ENCODE data around the gene KIAA0513.

KIAA0513 gene

DNA sequence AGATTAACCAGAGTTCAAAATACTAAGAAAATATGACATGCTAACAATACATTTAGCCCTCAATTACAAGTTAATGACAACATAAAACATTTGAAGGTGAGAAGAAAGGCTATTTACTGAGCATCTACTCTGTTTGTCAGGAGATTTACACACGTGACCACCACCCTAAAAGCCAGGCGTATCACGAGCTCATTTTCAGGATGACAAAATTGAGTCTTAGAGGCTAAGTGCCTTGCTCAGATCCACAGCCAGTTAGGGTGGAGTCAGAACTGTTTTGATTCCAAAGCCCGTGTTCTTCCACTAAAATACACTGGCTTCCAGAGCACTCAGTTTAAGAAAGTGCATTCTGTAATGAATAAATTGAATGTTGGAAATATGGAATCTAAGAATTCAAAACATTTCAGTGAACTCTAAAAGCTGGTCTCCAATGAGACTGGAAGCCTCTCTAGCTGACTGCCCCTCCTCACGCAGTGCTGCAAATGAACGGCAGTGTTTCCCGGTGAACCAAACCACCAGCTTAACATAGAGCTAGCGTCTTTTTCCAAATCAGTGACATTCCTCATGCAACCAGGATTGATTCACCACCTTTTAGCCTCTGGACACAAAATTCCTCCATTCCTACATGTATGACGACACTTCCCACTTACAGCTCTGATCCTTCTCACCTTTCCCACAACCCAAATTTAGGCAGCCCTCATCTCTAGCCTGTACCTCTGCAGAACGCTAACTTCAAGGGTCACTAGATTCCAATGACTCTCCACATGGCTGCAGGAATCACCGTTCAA is 22.1 kb upstream of the KIAA0513 start:
- peak; percentile 63 for DNase-seq

DNA sequence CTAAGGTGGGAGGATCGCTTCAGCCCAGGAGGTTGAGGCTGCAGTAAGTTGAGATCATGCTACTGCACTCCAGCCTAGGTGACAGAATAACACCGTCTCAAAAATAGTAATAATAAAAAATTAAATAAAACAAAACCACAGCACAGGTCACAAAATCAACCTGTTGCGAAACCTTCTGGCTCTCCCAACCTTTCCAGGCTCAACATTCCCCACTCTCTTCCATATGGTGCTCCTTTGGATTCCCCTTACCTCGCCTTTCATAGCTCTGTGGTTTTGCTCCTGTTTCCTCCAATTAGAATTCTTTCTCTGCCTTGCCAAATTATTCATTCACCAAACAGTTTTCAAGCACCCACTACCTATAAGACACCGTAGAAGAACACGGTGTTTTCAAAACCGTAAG is 21.0 kb upstream of the KIAA0513 start:
- peak; percentile 74 for DNase-seq

DNA sequence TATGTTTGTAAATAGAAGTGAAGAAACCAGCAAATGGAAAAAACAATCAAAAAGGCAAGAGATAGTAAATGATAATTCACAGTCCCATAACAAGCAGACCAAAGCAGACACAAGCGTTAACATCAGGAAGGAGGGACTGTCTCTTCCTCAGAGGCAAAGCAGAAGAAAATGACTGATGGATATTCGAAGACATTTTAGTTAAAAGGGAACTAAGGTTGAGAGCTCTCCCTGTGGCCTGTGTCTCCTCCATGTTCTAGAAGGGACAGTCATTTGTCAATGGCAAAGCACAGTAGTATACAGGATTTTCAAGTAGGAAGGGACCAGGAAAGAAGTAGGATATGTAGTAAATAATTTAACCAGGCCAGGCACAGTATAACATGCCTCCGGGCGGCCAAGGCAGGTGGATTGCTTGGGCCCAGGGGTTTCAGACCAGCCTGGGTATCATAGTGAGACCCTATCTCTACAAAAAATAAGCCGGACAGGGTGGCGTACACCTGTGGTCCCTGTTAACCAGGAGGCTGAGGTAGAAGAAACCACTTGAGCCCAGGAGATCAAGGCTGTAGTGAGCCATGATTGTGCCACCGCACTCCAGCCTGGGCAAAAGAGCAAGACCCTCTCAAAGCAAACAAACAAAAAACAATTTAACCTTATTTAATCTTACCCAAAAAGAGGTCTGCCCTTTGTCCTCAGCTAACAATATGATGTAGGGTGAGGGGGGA is 19.9 kb upstream of the KIAA0513 start:
- DNase-seq = no peak

DNA sequence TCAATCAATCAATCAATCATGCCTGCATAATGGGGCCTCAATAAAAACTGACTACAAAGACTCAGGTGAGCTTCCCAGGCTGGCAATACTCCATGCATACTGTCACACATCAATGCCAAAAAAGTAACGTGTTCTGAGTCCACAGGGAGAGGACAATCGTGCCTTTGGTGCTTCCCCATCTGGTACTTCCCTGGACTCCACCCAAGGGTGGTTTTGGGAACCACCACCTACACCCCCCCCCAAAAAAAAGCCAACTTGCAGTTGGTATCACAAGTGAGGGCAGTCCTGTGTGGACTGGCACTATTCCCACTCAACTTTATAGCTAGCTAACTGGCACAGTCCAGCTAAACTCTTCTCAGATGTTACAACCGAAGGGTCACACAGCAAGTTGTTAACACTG is 19.3 kb upstream of the KIAA0513 start:
- DNase-seq = no peak

DNA sequence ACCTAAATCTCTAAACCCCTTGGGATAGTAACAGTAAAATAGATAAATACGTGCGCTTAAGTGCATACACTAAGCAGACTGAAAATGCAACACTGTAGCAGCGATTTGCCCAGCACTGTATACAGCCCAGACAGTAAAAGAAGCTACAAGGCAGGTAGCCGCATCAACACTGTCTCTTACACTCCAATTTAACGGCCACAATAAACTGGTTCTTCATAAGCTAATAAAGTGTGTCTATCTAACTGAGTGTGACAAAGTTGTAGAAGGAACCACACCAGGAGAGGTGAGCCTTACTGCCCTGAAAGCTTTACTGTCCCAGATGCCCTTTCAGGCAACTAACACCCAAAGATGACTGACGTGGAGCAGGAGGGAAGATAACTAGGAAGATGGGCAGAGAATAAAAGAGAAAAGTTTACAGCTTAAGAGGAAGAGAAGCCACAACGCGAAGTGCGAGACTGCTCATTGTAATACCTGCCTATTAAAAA is 17.1 kb upstream of the KIAA0513 start:
- no peak for DNase-seq

DNA sequence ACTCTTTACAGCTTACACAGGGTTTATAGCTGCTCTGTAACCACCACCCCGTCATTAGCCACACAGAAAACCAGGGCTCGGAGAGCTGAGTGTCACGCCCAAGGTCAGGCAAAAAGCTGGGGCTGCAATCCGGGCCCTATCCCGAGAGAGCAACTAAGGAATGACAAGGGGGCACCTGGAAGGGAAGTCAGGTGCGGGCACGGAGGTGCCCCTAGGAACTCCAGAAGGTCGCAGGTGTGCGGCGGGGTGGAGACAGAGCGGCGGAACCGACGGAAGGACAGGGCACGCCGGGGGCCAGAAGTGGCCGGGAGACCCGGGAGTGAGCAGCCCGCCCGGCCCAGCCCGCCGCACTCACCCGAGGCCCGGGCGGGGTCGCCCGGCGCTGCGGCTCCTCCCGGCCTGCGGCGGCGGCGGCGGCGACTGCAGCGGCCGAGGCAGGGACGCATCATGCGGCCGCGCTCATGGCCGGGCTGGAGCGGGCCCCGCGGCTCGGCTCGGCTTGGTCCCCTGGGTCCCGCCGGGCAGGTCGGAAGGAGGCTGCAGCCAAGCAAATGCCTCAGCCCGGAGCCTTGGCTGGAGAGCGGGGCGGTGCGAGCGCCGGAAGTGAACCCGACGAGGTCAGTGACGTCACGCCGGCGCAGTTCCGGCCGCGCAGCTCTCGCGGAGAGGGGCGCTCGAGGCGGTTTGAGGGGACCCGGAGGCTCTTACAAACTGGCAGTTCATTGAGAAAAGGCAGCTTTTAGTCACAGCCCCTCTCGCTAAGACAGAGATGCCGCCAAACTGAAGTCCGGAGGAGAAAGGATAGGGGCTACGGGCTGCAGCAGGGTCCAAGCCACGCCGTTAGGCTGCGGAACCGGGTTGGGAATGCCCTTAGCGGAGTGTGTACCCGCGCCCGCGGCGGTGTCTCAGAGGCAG is 16.4 kb upstream of the KIAA0513 start, which contains the start of gene ZDHHC7:
Gene ZDHHC7, minus strand, starts transcription at position 605 of the 915 bp plus-strand sequence. CDS start 20,917 bp downstream, outside the sequence.
- peak; percentile 84 for DNase-seq

DNA sequence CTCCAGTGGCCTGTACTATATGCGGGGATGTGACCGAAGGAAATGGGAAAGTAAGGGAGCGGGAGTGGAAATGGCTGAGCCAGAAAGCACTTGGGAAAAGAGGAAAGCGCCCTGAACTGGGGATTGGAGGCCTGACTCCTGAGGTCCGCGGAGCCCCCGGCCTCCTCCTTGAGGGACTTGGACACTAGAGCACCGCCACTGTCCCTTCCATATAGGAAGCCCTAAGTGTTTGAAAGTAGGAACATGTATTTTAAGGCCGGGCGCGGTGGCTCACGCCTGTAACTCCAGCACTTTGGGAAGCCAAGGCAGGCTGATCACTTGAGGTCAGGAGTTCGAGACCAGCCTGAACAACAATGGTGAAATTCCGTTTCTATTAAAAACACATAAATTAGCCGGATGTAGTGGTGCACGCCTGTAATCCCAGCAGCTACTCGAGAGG is 15.7 kb upstream of the KIAA0513 start:
- no peak for DNase-seq

DNA sequence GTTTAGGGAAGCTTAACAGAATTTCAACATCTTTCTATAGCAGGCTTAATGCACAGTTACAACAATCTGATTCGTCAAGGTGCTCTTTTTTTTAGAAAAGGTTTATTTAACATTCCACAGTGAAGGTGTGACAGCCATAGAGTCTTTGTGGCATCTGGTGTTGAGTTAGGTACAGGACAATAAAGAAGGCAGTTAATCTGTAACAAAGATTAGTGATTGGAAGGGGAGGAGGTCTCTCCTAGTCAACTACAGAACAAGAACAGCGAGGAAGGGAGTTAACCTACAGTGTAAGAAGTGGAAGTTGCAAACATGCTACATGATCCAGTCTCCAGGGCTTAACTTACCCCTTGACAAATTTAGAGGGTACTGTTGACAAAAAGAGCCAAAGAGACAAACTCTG is 13.3 kb upstream of the KIAA0513 start:
- DNase-seq = no peak

DNA sequence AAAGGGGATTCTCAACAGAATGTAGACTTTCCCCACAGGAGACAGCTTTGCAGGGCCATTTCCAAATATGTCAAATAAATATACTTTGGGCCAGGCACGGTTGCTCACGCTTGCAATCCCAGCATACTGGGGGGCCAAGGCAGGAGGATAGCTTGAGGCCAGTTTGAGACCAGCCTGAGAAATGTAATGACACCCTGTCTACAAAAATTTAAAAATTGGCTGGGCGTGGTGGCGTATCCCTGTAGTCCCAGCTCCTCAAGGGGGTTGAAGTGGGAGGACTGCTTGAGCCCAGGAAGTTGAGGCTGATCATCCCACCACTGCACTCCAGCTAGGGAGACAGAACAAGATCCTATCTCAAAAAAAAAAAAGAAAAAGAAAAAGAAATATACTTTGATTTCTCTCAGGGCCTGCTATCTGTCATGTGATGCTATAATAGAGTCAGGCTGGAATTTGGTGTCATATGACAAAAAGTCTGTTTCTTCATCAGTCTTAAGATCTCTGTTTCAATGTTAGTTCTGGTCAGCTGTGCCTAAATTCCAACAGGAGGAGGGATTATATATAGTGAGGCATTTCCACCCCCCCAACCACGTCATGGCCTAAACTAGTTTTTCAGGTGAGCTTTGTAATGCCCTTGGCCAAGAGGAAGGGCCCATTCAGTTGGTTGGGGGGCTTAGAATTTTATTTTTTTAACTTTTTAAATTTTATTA is 12.0 kb upstream of the KIAA0513 start:
- DNase-seq = no peak

DNA sequence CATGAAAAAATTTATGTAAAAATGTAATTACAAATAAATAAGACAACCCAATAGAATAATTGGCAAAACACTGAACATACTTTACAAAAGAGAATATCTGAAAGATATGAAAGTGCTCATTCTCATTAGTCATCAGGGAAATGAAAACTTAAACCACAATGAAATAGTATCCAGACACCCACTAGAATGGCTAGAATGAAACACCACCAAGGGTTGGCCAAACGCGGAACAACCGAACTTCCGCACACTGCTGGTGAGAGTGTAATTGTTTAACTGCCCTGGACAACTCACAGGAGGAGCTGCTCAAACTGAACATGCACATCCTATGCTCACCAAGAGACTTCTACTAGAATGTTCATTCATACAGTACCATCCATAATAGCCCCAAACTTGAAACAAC is 10.4 kb upstream of the KIAA0513 start:
- no peak for DNase-seq

DNA sequence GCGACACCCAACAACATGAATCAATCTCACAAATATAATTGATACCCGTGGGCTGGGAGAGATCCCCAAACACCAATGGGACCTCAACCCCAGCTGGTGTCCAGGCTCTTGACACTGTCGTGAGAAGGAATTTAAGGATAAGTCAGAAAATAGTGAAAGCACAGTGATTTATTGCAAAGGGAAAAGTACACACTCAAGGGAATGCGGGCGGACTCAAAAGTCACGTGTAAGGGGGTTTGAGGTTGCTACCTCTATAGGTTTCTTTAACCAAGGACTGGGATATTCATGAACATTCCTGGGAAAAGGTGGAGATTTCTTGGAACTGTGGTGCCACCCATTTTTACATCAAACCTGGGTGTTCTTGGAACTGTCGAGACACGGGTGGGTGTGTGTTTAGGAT is 10.0 kb upstream of the KIAA0513 start:
- no peak for DNase-seq

DNA sequence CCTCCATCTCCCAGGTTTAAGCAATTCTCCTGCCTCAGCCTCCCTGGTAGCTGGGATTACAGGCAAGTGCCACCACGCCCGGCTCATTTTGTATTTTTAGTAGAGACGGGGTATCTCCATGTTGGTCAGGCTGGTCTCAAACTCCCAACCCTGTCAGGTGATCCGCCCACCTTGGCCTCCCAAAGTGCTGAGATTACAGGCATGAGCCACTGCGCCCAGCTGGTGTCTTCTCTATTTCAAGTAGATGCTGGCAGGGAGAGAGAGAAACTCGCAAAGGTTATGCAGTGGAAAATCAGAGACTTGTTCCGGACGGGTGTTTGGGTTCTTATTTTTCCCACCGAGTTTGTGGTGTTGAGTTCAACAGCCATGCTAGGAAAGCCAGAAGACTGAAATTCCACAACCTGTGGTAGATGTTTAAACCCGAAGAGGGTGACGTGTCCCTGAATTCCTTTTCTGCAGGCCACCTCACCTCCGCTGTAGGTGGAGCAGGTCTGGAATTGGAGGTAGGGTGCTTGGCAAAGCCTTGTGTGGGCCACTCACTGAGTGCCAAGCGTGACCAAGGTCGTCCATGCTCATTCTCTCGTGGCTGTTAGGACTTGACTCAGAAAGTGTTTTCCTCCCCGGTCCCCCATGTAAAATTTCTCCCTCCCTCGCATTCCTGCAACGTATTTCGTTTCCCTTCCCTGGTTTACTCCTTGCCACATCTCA is 8.9 kb upstream of the KIAA0513 start:
- no peak for DNase-seq

DNA sequence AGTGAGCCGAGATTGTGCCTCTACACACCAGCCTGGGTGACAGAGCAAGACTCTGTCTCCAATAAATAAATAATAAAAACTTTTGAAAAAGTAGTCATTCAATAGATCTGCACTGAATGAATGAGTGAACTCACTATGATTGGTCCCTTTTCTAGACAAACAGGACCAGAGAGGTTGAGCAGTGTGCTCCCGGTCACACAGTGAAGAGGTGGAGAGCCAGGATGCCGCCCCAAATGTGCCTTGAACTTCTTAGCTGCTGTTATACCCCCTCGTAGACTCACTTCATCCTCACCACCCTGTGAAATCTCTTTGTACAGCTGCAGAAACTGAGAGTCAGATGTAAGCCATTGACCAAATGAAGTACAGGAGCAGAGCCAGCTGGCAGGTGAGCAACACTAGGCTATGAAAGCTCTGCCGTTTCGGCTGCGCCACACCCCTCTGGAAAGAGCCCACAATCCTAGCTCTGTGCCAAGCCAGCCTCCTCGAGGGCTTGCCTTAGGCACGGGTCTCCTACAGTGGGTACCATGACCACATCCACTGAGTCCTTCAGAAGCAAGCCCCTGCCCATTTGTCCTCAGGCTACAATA is 7.8 kb upstream of the KIAA0513 start:
- DNase-seq = no peak

DNA sequence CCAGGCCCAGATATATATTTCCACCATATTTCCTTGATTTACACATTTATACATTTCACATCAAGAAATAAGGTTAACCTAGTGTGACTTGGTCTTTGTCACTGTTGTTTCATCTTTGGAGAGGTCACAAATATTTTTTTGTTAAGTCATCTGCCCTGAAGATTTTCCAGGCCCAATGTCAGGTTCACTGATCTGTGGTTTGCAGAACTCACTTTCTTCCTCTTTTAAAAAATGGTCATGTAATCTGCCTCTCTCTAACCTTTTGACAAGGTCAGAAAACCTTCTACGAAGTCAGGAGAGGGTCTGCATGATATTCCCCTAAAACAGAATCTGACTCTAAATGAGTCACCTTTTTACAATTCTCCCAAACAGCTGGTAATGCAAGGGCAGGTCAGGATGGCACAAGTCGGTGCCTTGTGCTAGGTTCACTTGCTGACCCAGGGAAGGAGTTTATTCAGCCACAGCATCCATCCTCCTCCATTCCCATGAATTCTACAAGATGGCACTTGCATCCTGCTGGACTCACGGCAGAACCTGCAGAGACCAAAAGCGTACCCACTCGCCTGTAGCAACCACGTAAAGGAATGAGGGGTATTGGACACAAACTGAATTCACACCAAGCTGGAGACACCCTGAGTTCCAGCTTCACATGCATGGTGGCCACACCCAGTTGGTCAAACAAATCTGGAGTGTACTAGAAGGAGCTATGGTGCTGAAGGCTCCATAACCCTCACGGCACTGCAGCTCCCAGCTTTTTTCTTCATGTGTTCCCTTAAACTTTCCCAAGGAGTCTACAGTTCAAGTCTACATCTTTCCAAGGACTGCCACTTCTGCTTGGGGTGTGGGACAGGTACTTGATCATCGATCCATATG is 1.6 kb upstream of the KIAA0513 start:
- no peak for DNase-seq

DNA sequence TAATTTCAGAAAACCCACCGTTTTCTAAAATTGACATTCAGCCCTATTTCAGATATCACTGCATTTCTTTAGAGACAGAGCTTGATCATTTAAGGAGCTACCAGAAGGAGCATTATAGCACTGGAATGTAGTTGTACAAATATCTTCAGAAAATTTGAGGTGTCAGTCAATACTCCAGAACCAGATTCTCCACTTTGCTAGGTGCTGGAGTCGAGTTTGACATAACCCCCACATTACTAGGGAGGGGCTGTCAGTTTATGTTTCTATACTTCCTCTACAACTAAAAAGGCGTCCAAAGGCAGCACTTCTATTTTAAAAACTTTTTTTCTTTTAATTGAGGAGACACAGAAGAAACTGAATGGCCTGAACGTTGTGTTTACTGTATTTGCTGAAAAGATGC is 892 bp upstream of the KIAA0513 start:
- no peak for DNase-seq

DNA sequence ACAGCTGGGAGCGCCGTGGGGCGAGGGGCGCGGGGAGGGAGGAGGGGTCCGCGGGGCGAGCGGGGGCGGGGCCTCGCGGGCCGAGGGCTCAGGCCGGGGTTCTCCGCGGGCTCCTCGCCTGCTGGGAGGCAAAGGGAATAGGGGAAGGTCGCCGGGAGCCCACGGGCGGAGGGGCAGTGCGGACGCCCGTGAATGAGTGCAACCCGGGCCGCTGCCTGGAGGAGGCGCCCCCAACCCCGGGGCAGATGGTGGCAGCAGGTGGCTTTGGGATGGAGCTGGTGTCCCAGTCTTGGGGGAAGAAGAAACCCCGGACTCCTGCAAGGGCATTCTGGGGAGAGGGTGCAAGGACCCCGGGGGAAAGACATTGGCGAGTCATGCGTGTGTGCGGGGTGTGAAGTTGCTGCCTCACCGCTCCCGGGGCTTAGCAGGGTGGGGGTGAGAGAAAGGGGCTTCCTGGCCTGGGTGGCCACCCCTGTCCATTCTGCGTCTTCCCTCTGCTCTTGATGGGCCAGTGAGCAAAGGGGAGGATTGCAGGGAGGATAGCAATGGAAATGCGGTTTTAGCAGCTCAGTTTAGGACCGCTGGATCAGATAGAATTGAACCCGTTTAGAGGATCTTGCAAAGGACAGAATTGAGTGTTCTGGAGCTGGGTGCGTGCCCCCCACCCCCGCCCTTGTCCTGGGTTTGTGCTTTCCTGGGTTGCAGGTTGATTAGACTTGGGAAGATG is 526 bp downstream of the KIAA0513 start:
- no peak for DNase-seq

DNA sequence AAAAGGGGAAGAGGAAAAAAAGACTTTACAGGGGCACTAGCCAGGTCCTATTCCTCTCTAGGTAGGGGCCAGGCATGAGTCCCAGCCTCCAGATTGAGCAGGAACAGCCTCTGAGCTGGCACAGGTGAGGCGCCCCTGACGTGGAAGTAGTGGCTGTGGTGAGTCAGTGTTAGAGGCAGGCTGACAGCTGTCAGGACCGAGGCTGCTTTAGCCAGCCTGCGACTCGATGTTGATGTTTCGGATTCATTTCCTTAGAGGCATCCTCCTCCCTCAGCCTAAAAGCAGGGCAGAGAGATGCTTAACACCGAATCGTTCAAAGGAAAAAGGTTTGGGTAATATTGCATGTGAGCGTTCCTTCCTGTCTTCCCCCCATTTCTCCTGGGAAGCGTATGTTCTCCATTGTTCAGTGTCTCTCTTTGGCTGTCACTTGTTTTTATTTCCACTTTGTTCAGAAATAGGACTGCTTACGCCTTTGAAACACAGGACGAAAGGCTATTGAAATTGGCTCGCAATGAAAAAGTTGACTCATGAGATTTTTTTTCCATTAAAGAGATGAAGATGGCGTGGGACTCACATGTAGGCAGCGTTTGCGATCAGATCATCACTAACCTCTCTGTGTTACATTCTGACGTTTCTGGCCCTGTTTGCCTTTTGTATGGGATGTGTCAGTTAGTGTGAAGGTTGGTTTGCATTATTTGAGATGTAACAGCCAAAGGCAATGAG is 1.3 kb downstream of the KIAA0513 start:
- DNase-seq = no peak

DNA sequence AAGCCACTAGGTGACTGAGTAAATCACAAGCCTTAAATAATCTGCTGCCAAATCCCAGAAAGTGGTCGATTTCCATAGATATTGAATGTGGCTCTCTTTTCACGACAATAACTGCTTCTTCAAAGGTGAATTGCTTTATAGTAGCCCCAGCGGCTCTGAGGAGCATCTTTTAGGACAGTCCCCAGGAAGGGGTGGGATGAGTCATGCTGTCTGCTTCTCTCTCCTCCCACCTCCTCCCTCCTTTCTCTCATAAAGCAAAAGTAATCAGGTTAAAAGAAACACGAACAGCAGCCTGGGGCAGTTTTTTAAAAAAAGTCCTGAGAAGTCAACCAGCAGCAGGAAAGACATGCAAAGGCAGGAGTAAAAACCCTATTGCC is 1.8 kb downstream of the KIAA0513 start:
- DNase-seq = no peak

DNA sequence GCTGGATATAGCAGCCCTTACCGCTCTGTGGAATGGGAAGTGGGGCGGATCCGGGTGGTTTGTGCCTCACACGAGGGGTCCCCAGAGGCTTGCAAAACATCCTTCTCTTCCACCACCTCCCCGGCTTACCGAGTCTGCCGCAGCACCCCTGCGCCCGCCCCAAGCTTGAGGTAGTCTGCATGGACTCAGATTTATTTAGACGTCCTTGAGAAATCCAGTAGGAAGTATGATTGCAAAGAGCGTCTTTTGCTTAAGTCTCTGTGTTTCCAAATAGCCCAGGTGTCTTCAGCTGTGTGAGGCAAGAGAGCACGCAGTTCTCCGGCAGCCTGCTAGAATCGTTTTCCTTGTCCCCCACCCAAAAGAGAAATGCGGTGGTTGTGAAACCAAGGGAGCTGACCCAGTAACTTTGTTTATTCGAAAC is 2.4 kb downstream of the KIAA0513 start:
- no peak for DNase-seq
